DOHH2 (cell line): ENCODE measurements around the gene SLC27A2.

Source experiments
- H3F3A ChIP-seq: fragments of 200-600 bp; sonication (generic), shearing (Covaris generic); 2 replicates; pipeline ENCODE4 v1.6.0; 2016; ENCODE audit warnings: antibody characterized with exemption, mild to moderate bottlenecking; ENCODE audit not compliant: control insufficient read depth, insufficient read depth
- H3K27ac ChIP-seq: fragments of 200-600 bp; sonication (generic); 2 replicates; pipeline ENCODE4 v1.5.1; 2014; ENCODE audit warnings: low read depth, mild to moderate bottlenecking, low read length, moderate library complexity
- H3K27me3 ChIP-seq: fragments of 200-600 bp; sonication (generic); 2 replicates; pipeline ENCODE4 v1.6.1; 2014; ENCODE audit warnings: mild to moderate bottlenecking, low read length, mixed read lengths; ENCODE audit not compliant: control insufficient read depth
- H3K36me3 ChIP-seq: fragments of 200-600 bp; sonication (generic); 2 replicates; pipeline ENCODE4 v1.6.1; 2014; ENCODE audit warnings: mild to moderate bottlenecking, low read length, moderate library complexity, mixed read lengths; ENCODE audit not compliant: control insufficient read depth
- H3K4me1 ChIP-seq: fragments of 200-600 bp; sonication (generic); 2 replicates; pipeline ENCODE4 v1.6.1; 2014; ENCODE audit warnings: mild to moderate bottlenecking, low read length, mixed read lengths; ENCODE audit not compliant: control insufficient read depth
- H3K4me2 ChIP-seq: fragments of 200-600 bp; sonication (generic); 2 replicates; pipeline ENCODE4 v1.6.0; 2014; ENCODE audit warnings: mild to moderate bottlenecking, low read length, moderate library complexity
- H3K4me3 ChIP-seq: fragments of 200-600 bp; sonication (generic); 2 replicates; pipeline ENCODE4 v1.5.1; 2014; ENCODE audit warnings: mild to moderate bottlenecking, low read length, mixed read lengths
- H3K79me2 ChIP-seq: fragments of 200-600 bp; sonication (generic); 2 replicates; pipeline ENCODE4 v1.6.1; 2014; ENCODE audit warnings: mild to moderate bottlenecking, low read length, mixed read lengths; ENCODE audit not compliant: control insufficient read depth
- H3K9me2 ChIP-seq: fragments of 200-600 bp; sonication (generic); replicated peaks from 2 replicates; pipeline ENCODE4 v1.6.1; 2014; ENCODE audit warnings: mild to moderate bottlenecking, low read length, mixed read lengths; ENCODE audit not compliant: control insufficient read depth
- H3K9me3 ChIP-seq: fragments of 200-600 bp; sonication (generic); 2 replicates; pipeline ENCODE4 v1.6.1; 2014; ENCODE audit warnings: antibody characterized with exemption, low read length, mixed read lengths; ENCODE audit not compliant: control insufficient read depth, insufficient read depth
- H4K20me1 ChIP-seq: fragments of 200-600 bp; sonication (generic); 2 replicates; pipeline ENCODE4 v1.6.0; 2014; ENCODE audit warnings: low read depth, mild to moderate bottlenecking, antibody characterized with exemption, low read length, moderate library complexity; ENCODE audit not compliant: control insufficient read depth, insufficient read depth
- EZH2phosphoT487 ChIP-seq: fragments of 200-600 bp; sonication (generic); IDR thresholded peaks from 2 replicates; pipeline ENCODE4 v1.6.1; 2017; ENCODE audit warnings: borderline replicate concordance, mild to moderate bottlenecking, antibody characterized with exemption, low read length, moderate library complexity, mixed read lengths
- TF ChIP-seq, protein P1 (sequence below): fragments of 200-600 bp; sonication (generic); IDR thresholded peaks from one replicate; pipeline ENCODE4 v1.5.1; 2014; ENCODE audit warnings: antibody characterized with exemption, mild to moderate bottlenecking, low read depth, low read length; ENCODE audit not compliant: poor library complexity, severe bottlenecking

The SLC27A2 gene

DNA sequence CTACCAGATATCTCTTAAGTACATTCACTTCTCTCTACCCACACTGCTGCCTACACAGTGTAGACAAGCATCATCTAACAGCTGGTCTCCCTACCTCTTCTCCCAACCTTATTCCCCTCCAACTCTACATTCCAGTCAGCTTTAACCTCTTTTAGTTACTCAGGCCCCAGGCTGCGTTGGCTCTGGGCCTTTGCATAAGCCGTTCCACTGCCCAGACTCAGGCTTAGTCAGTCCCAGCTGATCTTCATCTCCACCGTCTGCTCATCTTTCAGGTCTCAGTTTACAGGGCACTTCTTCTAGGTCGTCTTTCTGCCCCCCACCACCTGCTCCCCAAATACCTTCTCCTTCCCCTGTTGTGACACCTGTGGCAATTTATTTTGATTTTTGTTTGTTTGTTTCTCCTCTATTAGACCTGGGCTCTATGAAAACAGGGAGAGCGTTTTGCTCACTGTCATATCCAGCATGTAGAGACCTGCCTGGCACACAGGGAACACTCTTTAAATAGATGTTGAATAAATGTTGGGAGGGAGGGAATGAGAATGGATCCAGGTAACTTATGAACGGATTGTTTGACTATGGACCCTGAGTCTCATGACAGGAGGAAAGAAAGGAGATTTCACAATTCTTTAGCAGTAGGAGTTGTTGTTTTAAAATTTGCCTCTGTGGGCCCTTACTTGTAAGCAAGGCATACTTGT is 11.1 kb downstream of the SLC27A2 start:
- H3K4me1 ChIP-seq, result peaks cover 6% of the 10 kb centered on the region
- no peaks in the 10 kb centered on the region for H3K27me3 ChIP-seq
- no peaks in the 10 kb centered on the region for H3K9me3 ChIP-seq
- TF ChIP-seq, protein P1, sequence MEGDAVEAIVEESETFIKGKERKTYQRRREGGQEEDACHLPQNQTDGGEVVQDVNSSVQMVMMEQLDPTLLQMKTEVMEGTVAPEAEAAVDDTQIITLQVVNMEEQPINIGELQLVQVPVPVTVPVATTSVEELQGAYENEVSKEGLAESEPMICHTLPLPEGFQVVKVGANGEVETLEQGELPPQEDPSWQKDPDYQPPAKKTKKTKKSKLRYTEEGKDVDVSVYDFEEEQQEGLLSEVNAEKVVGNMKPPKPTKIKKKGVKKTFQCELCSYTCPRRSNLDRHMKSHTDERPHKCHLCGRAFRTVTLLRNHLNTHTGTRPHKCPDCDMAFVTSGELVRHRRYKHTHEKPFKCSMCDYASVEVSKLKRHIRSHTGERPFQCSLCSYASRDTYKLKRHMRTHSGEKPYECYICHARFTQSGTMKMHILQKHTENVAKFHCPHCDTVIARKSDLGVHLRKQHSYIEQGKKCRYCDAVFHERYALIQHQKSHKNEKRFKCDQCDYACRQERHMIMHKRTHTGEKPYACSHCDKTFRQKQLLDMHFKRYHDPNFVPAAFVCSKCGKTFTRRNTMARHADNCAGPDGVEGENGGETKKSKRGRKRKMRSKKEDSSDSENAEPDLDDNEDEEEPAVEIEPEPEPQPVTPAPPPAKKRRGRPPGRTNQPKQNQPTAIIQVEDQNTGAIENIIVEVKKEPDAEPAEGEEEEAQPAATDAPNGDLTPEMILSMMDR, result no peak
- no peak for TF ChIP-seq EZH2phosphoT487
- no peaks in the 10 kb centered on the region for H3K36me3 ChIP-seq
- no peak overlapping the region for H3K4me2 ChIP-seq
- H3K27ac ChIP-seq, result no peak overlapping the region
- H3F3A ChIP-seq, result no peaks in the 10 kb centered on the region
- no peaks in the 10 kb centered on the region for H3K79me2 ChIP-seq
- H4K20me1 ChIP-seq, result no peaks in the 10 kb centered on the region
- no peak overlapping the region for H3K4me3 ChIP-seq
- no peaks in the 10 kb centered on the region for H3K9me2 ChIP-seq

GRCh38 chr15:50202003-50202402 is 20.0 kb downstream of the SLC27A2 start:
- no peak overlapping the region for H3K4me2 ChIP-seq
- H3K27me3 ChIP-seq, result no peaks in the 10 kb centered on the region
- H3K9me3 ChIP-seq, result no peaks in the 10 kb centered on the region
- no peak overlapping the region for H3K4me3 ChIP-seq
- H3F3A ChIP-seq, result no peaks in the 10 kb centered on the region
- H3K27ac ChIP-seq, result no peak overlapping the region
- H3K4me1 ChIP-seq, result no peaks in the 10 kb centered on the region
- no peaks in the 10 kb centered on the region for H3K9me2 ChIP-seq
- TF ChIP-seq EZH2phosphoT487, result no peak
- TF ChIP-seq, protein P1, result no peak
- no peaks in the 10 kb centered on the region for H3K36me3 ChIP-seq
- H3K79me2 ChIP-seq, result no peaks in the 10 kb centered on the region
- no peaks in the 10 kb centered on the region for H4K20me1 ChIP-seq

GRCh38 chr15:50206020-50206419 is 24.0 kb downstream of the SLC27A2 start:
- Histone ChIP-seq H3K36me3 (no peaks in the 10 kb centered on the region), H3K4me2 (no peak overlapping the region), H3K9me2 (no peaks in the 10 kb centered on the region), H3K9me3 (no peaks in the 10 kb centered on the region), H3K4me1 (no peaks in the 10 kb centered on the region), H3K4me3 (no peak overlapping the region), H3K27ac (no peak overlapping the region), H3K27me3 (no peaks in the 10 kb centered on the region), H3K79me2 (no peaks in the 10 kb centered on the region), H4K20me1 (no peaks in the 10 kb centered on the region), H3F3A (no peaks in the 10 kb centered on the region)
- no peak for TF ChIP-seq EZH2phosphoT487
- TF ChIP-seq, protein P1, result no peak
